Subcutaneous abdominal adipose tissue (tissue), 5 donors: ENCODE data around the gene SERTAD2.

Experiments
- H3K27ac ChIP-seq: one replicate; pipeline ENCODE4 v1.7.0; 2013; ENCODE audit warnings: low read depth, mild to moderate bottlenecking, inconsistent platforms, low read length, moderate library complexity
- H3K27me3 ChIP-seq, 5 donors: one replicate each; pipeline ENCODE4 v1.7.0; 2013; ENCODE audit warnings: low read length in 5 of 5, inconsistent platforms in 1 of 5; ENCODE audit not compliant: control insufficient read depth in 5 of 5, insufficient read depth in 4 of 5
- H3K36me3 ChIP-seq, 5 donors: one replicate each; pipeline ENCODE4 v1.7.0; 2013; ENCODE audit warnings: low read length in 5 of 5; ENCODE audit not compliant: control insufficient read depth in 5 of 5, insufficient read depth in 5 of 5
- H3K4me1 ChIP-seq, 5 donors: one replicate each; pipeline ENCODE4 v1.7.0; 2013; ENCODE audit warnings: low read length in 5 of 5, mild to moderate bottlenecking in 3 of 5, moderate library complexity in 1 of 5; ENCODE audit not compliant: control insufficient read depth in 5 of 5, insufficient read depth in 5 of 5
- H3K4me3 ChIP-seq, 5 donors: one replicate each; pipeline ENCODE4 v1.7.0; 2013; ENCODE audit warnings: low read length in 5 of 5, low read depth in 1 of 5
- H3K9ac ChIP-seq, 5 donors: one replicate each; pipeline ENCODE4 v1.7.0; 2013; ENCODE audit warnings: low read length in 5 of 5, mild to moderate bottlenecking in 4 of 5, moderate library complexity in 3 of 5
- H3K9me3 ChIP-seq, 5 donors: one replicate each; pipeline ENCODE4 v1.7.0; 2013; ENCODE audit warnings: low read length in 5 of 5; ENCODE audit not compliant: control insufficient read depth in 5 of 5
- donor health status: healthy.
- donor health status: healthy.
- donor health status: healthy.
- donor health status: healthy.
- donor health status: healthy.

Gene SERTAD2

DNA sequence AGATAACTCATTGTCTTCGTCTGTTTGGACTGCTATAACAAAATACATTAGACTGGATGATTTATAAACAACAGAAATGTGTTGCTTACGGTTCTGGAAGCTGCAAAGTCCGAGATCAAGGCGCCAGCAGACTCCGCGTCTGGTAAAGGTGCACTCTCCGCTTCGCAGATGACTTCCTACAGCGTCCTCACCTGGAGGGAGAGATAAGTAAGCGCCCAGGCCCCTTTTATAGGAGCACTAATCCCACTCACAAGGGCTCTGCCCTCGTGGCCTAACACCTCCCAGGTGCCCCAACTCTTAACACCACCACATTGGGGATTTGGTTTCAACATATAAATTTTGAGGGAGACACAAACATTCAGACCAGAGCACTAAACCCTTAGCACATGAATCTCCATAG is 51.3 kb downstream of the SERTAD2 start:
- H3K4me3 ChIP-seq = no peak overlapping the region
- H3K4me1 ChIP-seq = peaks cover 10 to 27% (median 18%) of the 10 kb centered on the region in 5 donors
- no peak overlapping the region for H3K9ac ChIP-seq
- no peak overlapping the region for H3K27ac ChIP-seq
- no peaks in the 10 kb centered on the region for H3K36me3 ChIP-seq
- H3K9me3 ChIP-seq = peaks cover 0 to 4% (median 0%) of the 10 kb centered on the region in 5 donors
- H3K27me3 ChIP-seq = peaks cover 0 to 2% (median 0%) of the 10 kb centered on the region in 5 donors

DNA sequence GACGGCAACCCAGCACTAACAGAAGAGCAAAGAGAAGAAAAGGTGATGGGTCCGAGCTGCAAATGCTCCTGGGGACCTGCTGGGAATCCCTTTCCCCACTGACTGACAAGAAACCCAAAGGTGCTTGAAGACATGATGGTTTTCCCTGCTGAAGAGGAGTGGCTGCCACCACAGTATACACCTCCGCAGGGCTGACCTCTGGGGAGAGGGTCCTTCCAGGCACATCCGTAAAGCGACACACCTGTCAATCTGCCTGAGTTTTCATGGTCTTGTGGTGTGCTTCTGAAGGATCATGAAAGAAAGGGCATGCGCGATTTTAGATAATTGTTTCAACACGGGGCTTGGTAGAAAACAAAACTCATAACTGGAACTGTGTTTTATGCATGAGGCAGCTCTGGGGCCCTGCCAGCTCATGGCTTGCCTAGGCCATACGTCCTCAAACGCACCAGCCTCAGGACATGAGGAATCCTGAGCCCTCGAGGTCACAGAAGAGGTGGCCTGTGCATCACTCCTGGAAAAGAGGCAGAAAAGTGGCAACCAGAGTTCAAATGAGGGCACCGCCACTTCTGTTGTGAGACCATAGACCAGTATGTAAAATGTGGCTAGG is 51.8 kb downstream of the SERTAD2 start:
- H3K27me3 ChIP-seq = peaks cover 0 to 2% (median 0%) of the 10 kb centered on the region in 5 donors
- no peak overlapping the region for H3K4me3 ChIP-seq
- no peak overlapping the region for H3K27ac ChIP-seq
- H3K4me1 ChIP-seq = peaks cover 8 to 23% (median 14%) of the 10 kb centered on the region in 5 donors
- H3K36me3 ChIP-seq = no peaks in the 10 kb centered on the region
- peaks cover 0 to 4% (median 0%) of the 10 kb centered on the region in 5 donors for H3K9me3 ChIP-seq
- H3K9ac ChIP-seq = no peak overlapping the region

DNA sequence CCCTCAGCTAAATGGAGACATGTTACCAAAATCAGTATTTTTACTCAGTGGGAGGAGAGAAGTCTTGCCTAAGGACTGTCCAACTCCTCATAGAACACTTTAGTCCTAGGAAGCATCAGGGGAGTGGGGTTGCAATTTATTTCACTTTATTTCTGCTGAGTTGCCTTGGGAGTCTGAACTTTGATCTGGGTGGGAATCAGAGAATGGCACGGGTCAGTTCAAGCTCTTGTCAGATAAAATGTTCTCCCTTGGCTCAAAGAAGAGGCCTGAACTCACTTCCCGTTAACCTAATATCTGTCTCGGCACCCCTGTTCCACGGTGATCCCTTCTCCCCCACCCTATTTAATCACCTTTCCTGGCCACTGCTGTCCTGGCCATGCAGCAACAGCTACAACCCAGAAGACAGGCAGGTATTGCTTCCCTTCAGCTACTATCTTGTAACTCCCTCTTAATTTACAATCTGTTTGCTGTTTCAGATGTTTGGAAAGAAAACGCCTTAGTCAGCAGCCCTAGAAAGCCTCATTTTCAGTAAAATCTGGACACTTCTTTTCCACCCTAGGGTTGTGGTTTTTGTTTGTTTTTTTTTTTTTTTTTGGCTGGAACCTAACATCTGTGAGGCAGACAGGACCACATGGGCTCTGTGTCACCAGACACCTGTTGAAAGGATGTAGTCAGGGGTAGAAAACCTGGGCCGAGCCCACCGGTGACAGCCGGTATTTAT is 52.5 kb downstream of the SERTAD2 start:
- H3K9me3 ChIP-seq = peaks cover 0 to 4% (median 0%) of the 10 kb centered on the region in 5 donors
- no peaks in the 10 kb centered on the region for H3K27me3 ChIP-seq
- H3K4me3 ChIP-seq = no peak overlapping the region
- H3K36me3 ChIP-seq = no peaks in the 10 kb centered on the region
- peaks cover 4 to 19% (median 10%) of the 10 kb centered on the region in 5 donors for H3K4me1 ChIP-seq
- H3K27ac ChIP-seq = no peak overlapping the region
- H3K9ac ChIP-seq = no peak overlapping the region

DNA sequence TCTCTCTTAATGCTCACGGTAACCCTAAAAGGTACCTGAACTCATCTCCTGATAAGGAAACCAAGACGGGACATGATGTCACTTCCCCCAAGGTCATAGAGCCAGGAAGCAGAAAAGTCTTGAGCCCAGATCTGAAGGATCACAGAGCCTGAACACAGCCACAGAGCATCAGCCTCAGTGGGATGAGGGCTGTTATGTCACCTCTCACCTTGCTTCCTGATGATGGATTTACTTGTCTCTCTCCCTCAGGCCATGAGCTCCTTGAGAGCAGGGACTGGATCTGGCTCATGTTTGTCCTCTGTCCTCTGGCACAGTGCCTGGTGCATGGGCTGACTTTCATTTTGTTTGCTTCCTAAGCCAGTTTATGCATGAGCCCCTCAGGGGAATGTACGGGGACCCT is 54.2 kb downstream of the SERTAD2 start:
- Histone ChIP-seq H3K9me3 (peaks cover 0 to 4% (median 0%) of the 10 kb centered on the region in 5 donors), H3K9ac (no peak overlapping the region), H3K27me3 (no peaks in the 10 kb centered on the region), H3K4me1 (peaks cover 6 to 18% (median 13%) of the 10 kb centered on the region in 5 donors), H3K4me3 (no peak overlapping the region), H3K27ac (no peak overlapping the region), H3K36me3 (no peaks in the 10 kb centered on the region)

DNA sequence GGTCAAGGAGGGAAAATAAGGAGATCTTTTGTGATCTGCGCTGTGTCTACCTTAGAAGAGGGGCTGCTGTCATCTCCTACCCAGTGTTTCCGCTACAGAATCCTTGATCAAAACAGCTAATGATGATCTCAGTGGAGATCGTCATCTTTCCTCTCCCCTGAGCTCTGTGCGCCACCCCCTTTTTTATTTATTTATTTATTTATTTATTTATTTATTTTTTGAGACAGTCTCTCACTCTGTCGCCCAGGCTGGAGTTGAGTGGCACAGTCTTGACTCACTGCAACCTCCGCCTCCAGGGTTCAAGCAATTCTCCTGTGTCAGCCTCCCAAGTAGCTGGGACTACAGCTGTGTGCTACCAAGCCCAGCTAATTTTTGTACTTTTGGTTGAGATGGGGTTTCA is 55.5 kb downstream of the SERTAD2 start:
- H3K27me3 ChIP-seq = no peaks in the 10 kb centered on the region
- H3K9me3 ChIP-seq = no peaks in the 10 kb centered on the region
- H3K9ac ChIP-seq = no peak overlapping the region
- H3K36me3 ChIP-seq = no peaks in the 10 kb centered on the region
- H3K4me3 ChIP-seq = no peak overlapping the region
- H3K4me1 ChIP-seq = peaks cover 6 to 18% (median 13%) of the 10 kb centered on the region in 5 donors
- H3K27ac ChIP-seq = no peak overlapping the region

DNA sequence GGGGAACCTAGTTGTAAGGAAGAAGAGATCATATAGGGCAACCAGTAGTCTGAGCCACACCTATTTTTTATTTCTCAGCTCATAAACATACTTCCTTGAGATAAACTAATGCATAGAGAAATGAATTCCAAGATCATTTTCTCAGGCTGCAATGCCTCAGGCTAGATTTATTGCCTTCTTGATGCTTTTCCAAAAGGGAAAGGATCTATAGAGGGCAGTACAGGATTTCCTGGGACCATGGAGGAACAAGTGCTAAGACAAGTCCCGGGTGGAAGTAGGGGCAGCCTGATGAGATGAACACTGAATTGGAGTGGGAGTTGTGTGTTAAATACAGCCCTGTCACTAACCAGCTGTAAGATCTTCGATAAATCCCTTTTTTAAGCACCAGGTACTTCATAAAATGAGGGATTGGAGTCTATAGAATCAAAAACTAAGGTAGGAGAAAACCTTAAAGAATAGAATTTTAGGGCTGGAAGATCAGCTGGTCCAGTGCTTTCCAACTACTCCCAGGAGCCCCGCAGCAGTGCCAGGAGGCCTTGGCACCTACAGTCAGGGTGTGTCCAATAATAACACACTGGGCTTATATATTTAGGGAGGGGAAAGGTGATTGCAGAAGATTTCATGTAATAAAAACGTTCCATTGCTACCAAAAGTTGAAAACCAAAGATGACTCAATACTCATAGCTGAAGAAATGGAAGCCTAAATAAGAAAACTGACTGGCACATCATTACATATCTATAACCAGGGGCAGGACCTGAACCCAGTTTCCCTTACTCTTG is 58.1 kb downstream of the SERTAD2 start:
- peak overlapping the region; percentile 2 for H3K27ac ChIP-seq
- no peaks in the 10 kb centered on the region for H3K27me3 ChIP-seq
- H3K9ac ChIP-seq = no peak overlapping the region
- peaks cover 6 to 16% (median 14%) of the 10 kb centered on the region in 5 donors for H3K36me3 ChIP-seq
- H3K4me1 ChIP-seq = peaks cover 6 to 18% (median 13%) of the 10 kb centered on the region in 5 donors
- no peak overlapping the region for H3K4me3 ChIP-seq
- no peaks in the 10 kb centered on the region for H3K9me3 ChIP-seq

DNA sequence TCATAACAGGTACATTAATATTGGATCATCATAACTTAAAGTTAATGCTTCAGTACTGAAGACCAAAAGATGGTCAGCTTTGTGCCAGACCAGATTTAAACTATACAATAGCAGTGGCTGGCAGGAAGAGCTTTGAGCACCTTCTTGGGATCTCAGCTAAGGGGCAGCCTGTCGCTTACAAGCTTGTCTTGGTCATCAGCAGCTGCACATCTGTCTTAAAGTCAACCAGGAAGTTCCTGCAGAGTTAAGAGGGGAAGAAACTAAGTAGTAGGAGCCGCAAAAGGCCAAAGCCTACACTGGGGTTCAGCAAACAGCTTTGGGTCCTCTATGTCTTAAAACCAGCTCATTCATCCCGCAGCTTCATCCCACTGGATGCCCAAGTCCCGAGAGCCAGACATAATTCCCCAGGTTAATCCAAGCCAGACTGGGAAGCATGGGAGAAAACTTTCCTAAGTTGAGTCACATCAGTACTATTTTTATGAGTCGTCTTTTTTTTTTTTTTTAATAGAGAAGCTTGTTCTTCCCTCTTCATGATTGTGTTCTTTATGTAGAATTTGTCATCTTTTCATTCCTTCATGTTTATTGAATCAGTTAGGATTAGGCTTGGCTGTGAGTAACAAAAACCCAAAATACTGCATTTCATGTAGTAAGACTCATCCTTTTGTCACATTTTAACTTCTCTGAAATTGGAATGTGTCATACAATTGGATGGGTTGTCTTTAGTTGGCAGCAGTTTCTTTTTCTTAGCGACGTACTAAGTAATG is 59.3 kb downstream of the SERTAD2 start:
- no peaks in the 10 kb centered on the region for H3K9me3 ChIP-seq
- H3K4me1 ChIP-seq = peaks cover 2 to 14% (median 7%) of the 10 kb centered on the region in 5 donors
- H3K9ac ChIP-seq = no peak overlapping the region
- peaks cover 6 to 25% (median 15%) of the 10 kb centered on the region in 5 donors for H3K36me3 ChIP-seq
- H3K4me3 ChIP-seq = no peak overlapping the region
- peak overlapping the region; percentile 2 for H3K27ac ChIP-seq
- no peaks in the 10 kb centered on the region for H3K27me3 ChIP-seq

DNA sequence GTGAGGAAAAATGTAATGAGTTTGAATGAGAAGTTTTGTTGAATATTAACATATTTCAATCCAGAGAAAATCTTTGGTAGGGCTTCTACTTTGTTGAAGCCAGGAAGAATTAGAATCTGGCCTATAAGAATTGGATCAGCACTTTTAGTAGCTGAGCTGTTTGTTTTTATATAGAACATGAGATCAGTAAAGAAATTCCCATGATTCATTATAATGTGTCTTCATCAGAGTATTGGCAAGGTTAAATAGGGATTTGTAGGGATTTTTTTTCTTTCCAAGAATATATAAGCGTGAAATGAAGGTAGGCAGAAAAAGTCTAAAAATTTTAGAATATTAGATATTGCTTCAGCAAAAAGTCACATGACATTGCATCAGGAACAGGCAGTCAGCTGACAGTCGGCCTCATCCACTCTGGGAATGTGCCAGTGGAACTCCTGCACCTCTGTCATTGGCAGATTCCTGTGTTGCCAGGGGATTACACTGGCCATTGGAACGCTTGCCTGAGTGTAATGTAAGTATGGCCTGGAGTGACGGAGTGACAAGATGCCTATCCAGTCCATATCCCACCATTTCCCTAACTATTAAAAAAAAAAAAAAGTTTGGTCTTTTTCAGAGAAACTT is 60.6 kb downstream of the SERTAD2 start:
- H3K9ac ChIP-seq = no peak overlapping the region

DNA sequence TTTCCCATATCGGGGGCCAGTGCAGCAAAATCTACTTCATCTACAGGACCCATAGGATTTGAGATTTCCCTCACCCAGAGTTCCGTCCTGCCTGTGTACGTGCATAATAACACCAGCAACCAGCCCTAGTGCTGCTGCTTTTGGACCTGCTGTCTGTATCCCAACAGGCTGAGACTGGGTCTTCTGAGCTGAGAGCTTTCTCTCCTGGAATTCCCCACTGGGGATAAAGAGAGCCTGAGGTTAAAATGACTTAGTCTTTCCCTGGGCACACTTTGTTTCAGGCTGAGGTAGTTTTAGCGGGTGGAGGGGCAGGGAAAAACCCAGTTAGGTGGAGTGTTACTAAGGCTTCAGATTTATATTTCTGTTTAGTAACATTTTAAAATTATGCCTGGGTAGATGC is 62.5 kb downstream of the SERTAD2 start:
- H3K36me3 ChIP-seq = peaks cover 10 to 30% (median 19%) of the 10 kb centered on the region in 5 donors
- no peak overlapping the region for H3K9ac ChIP-seq
- no peaks in the 10 kb centered on the region for H3K27me3 ChIP-seq
- no peak overlapping the region for H3K27ac ChIP-seq
- H3K9me3 ChIP-seq = no peaks in the 10 kb centered on the region
- H3K4me3 ChIP-seq = no peak overlapping the region
- H3K4me1 ChIP-seq = peaks cover 2 to 7% (median 5%) of the 10 kb centered on the region in 5 donors

More for the DNA sequence above, 60.6 kb downstream of the SERTAD2 start:
- peaks cover 6 to 26% (median 19%) of the 10 kb centered on the region in 5 donors for H3K36me3 ChIP-seq
- peaks cover 0 to 9% (median 5%) of the 10 kb centered on the region in 5 donors for H3K4me1 ChIP-seq
- no peaks in the 10 kb centered on the region for H3K27me3 ChIP-seq
- no peaks in the 10 kb centered on the region for H3K9me3 ChIP-seq
- peak overlapping the region; percentile 2 for H3K27ac ChIP-seq
- no peak overlapping the region for H3K4me3 ChIP-seq
